ENCODE results near the gene NUP210. TPM values are rescaled to one million over a fixed set of nuclear protein-coding genes. Genes with fewer than 3 reads are reported as not detected.

Gene NUP210
- total and polyA plus RNA-seq, 8 donors: 16.0 to 23.5 (median 18.1) TPM

GRCh38 chr3:13343601-13344000, 76.5 kb downstream of the NUP210 start:
- intact Hi-C loops (cut with DNase I): no loop called here
- Histone ChIP-seq H3K4me1 (no peaks in the 10 kb centered on the region), H3K9me3 (no peaks in the 10 kb centered on the region), H3K27me3 (no peaks in the 10 kb centered on the region), H3K4me3 (no peak overlapping the region), H3K27ac (no peak overlapping the region), H3K36me3 (peaks cover 0 to 56% of the 10 kb centered on the region in 2 donors)
- DNase-seq (no peak), ATAC-seq (no peak)
- TF ChIP-seq CTCF (IDR thresholded peaks at IDR 0.05): no peak

GRCh38 chr3:13341229-13341905, 78.8 kb downstream of the NUP210 start:
- Histone ChIP-seq H3K4me3 (no peak overlapping the region), H3K36me3 (peaks cover 0 to 56% of the 10 kb centered on the region in 2 donors), H3K4me1 (no peaks in the 10 kb centered on the region), H3K27me3 (no peaks in the 10 kb centered on the region), H3K27ac (no peak overlapping the region), H3K9me3 (no peaks in the 10 kb centered on the region)
- DNase-seq (no peak), ATAC-seq (no peak)
- intact Hi-C loops (cut with DNase I): no loop called here
- no peak for TF ChIP-seq CTCF (IDR thresholded peaks at IDR 0.05)

GRCh38 chr3:13339833-13340232, 80.3 kb downstream of the NUP210 start:
- Histone ChIP-seq H3K27ac (no peak overlapping the region), H3K4me1 (no peaks in the 10 kb centered on the region), H3K4me3 (no peak overlapping the region), H3K27me3 (no peaks in the 10 kb centered on the region), H3K36me3 (peaks cover 0 to 67% of the 10 kb centered on the region in 2 donors), H3K9me3 (no peaks in the 10 kb centered on the region)
- DNase-seq: no peak
- no peak for ATAC-seq
- no peak for TF ChIP-seq CTCF (IDR thresholded peaks at IDR 0.05)
- intact Hi-C loops (cut with DNase I): no loop called here

- H3K36me3 ChIP-seq: peaks cover 0 to 75% of the 10 kb centered on the region in 2 donors
- no peaks in the 10 kb centered on the region for H3K4me1 ChIP-seq
- DNase-seq (no peak), ATAC-seq (no peak)
- no peak overlapping the region for H3K27ac ChIP-seq
- intact Hi-C loops (cut with DNase I): no loop called here
- H3K4me3 ChIP-seq: no peak overlapping the region
- no peaks in the 10 kb centered on the region for H3K9me3 ChIP-seq
- H3K27me3 ChIP-seq: no peaks in the 10 kb centered on the region
- TF ChIP-seq CTCF (IDR thresholded peaks at IDR 0.05): no peak
Measured at GRCh38 chr3:13338996-13339395, 81.1 kb downstream of the NUP210 start.

- no peak for TF ChIP-seq CTCF (IDR thresholded peaks at IDR 0.05)
- H3K9me3 ChIP-seq: no peaks in the 10 kb centered on the region
- no peaks in the 10 kb centered on the region for H3K27me3 ChIP-seq
- ATAC-seq (no peak), DNase-seq (no peak)
- no peak overlapping the region for H3K27ac ChIP-seq
- no peak overlapping the region for H3K4me3 ChIP-seq
- intact Hi-C loops (cut with DNase I): no loop called here
- H3K4me1 ChIP-seq: no peaks in the 10 kb centered on the region
- peaks cover 0 to 83% of the 10 kb centered on the region in 2 donors for H3K36me3 ChIP-seq
Measured at GRCh38 chr3:13338231-13338630, 81.9 kb downstream of the NUP210 start.
